Measurements from ENCODE around the gene ADCK1.

DNA sequence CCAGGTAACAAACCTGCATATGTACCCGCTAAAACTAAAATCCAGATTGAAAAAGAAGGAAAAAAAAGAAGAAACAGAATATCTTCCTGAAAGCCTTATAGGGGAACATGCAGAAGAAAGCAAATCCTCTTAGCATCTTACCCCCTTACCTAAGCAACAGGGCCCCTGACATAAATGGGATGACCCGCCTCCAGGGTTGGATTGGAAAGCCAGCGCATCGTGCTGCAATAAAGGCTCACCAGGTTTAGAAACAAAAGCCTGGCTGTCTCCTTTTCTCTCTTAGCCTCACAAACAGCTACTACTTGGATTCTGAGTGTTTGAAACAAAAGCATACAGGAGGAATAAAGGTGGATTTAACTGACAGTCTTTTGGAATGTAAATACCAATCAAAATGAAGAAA lies 13.8 kb upstream of the ADCK1 start:
- TF ChIP-seq YY1 (IDR thresholded peaks at IDR 0.05; ENCODE audit: insufficient read depth, insufficient read length) = no peak
- TF ChIP-seq ZNF274 (IDR thresholded peaks at IDR 0.05; ENCODE audit: low read depth, low read length) = no peak
- no peak for TF ChIP-seq SUZ12 (IDR thresholded peaks at IDR 0.05; ENCODE audit: extremely low read depth, insufficient read depth, insufficient read length)

Data from NT2/D1 (cell line).